GM12873 (cell line): ENCODE data around the gene C13orf42.

Experiments
- TF ChIP-seq, protein P1 (sequence below): IDR thresholded peaks from 2 replicates; pipeline ENCODE4 v1.5.1; 2012; ENCODE audit warnings: low read depth, mild to moderate bottlenecking, moderate library complexity, low read length, control low read depth; ENCODE audit not compliant: insufficient read depth; ENCODE audit errors: missing control alignments

C13orf42 gene

DNA sequence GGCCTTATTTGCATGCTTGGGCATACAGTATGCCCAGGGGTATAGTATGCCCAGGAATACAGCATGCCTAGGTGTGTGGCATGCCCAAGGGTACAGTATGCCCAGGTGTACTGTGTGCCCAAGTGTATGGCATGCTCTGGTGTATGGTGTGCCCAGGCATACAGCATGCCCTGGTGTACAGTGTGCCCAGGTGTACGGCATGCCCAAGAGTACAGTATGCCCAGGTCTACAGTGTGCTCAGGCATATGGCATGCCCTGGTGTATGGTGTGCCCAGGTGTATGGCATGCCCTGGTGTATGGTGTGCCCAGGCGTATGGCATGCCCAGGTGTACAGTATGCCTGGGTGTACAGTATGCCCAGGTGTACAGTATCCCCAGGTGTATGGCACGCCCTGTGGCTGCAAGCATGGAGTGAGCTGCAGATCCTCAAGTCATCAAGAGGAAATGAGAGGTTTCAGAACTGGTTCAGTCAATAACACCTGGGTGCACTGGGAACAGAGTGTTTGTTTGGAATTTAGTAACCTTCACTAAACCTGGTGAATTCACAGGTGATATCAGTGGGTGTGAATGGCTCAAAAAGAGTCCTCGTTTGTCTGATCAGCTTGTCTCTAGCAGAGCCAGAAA is 7.8 kb upstream of the C13orf42 start:
- TF ChIP-seq, protein P1, sequence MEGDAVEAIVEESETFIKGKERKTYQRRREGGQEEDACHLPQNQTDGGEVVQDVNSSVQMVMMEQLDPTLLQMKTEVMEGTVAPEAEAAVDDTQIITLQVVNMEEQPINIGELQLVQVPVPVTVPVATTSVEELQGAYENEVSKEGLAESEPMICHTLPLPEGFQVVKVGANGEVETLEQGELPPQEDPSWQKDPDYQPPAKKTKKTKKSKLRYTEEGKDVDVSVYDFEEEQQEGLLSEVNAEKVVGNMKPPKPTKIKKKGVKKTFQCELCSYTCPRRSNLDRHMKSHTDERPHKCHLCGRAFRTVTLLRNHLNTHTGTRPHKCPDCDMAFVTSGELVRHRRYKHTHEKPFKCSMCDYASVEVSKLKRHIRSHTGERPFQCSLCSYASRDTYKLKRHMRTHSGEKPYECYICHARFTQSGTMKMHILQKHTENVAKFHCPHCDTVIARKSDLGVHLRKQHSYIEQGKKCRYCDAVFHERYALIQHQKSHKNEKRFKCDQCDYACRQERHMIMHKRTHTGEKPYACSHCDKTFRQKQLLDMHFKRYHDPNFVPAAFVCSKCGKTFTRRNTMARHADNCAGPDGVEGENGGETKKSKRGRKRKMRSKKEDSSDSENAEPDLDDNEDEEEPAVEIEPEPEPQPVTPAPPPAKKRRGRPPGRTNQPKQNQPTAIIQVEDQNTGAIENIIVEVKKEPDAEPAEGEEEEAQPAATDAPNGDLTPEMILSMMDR = no peak

DNA sequence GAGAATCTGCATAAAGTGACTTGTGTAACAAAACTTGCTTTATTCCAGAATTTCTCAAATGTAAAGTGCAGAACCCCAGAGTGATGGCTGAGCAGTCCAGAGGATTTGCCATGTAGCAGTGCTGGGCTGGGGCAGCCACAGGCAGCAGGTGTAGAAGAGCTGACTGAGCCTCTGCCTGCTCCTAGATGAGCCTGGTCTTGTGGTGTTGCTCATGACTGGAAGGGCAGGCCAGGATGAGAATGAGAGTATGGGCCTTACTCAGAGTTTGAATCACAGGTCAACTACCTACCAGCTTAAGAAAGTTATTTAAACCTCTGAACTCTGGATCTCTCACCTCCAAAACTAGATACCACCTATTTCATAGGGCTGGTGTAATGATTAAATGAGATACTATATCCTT is 2.9 kb upstream of the C13orf42 start:
- TF ChIP-seq, protein P1 = no peak

DNA sequence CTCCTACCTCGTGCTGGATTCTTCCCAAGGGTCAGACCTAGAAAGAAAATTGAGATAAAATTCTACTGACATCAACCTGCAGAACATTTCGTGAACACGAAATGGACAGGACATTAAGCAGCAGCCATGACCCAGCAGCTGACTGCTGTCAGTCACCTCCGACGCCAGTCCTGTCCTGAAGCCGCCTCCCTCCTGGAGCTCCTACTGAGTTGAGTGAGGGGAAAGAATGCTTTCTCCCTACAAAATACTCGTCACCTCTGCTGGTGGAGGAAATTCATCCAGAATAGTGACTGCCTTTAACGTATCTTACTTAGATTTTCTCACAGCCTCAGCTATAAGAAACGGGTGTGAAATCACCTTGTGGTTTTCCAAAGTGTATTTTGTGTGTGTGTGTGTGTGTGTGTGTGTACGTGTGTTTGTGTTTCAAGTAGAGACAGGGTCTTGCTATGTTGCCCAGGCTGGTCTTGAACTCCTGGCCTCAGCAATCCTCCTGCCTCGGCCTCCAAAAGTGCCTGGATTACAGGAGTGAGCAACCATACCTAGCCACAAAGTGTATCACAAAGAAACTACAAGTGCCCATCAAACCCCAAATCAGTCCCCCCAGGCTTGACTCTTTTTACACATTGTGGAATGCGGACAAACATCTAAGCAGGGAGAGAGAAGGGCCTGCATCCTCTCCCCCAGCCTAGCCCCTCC is 2.3 kb upstream of the C13orf42 start:
- TF ChIP-seq, protein P1 = no peak

DNA sequence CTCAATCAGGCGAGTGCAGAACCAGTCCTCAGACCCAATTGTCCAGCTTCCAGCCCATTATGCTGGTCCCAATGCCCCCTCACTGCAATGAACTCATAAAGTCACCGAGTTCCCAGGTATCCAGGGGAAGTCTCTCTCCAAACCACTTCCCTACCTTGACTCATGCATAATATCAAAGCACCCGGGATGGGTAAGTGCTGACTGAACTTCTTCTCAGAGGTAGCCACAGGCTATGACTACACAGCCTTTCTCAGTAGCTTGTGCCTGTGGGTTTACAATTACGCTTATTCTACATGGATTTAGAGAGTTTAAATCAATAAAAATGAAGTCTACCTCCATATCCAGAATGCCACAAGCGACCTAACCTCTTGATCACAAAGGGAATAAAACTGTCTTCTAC is 1.7 kb upstream of the C13orf42 start:
- TF ChIP-seq, protein P1 = no peak

DNA sequence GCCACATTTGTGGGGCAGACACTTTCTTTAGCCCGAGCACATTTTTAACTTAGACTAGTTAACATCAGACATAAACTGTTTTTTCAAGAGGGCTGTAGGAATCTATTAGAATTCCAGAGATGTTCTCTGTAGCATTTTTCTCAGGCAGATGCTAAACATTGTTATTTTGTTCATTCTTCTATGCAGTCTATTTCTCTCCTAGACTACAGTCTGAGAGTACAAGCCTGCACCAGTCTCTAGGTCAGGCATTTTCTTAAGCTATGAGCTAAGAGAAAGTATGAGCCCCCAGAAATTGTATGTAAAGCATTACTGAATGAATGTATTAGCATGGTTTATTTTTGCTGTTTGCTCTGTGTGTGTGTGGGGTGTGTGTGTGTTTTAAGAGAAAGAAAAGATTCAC is 923 bp upstream of the C13orf42 start:
- TF ChIP-seq, protein P1 = no peak

DNA sequence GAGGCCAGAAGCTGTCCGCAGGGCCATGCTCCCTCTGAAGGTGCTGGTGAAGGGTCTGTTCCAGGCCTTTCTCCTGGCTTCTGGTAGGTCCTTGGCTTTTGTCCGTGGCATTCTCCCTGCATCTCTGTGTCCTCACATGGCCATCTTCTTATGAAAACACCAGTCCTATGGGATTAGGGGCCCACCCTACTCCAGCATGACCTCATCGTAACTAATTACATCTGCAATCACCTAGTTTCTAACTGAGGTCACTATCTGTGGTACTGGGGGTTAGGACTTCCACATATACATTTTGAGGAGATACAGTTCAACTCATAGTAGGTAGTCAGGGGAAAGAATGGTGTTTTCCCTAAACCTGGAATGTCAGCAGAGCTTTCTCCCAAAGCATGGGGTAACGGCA is 3.1 kb downstream of the C13orf42 start:
- TF ChIP-seq, protein P1 = no peak

DNA sequence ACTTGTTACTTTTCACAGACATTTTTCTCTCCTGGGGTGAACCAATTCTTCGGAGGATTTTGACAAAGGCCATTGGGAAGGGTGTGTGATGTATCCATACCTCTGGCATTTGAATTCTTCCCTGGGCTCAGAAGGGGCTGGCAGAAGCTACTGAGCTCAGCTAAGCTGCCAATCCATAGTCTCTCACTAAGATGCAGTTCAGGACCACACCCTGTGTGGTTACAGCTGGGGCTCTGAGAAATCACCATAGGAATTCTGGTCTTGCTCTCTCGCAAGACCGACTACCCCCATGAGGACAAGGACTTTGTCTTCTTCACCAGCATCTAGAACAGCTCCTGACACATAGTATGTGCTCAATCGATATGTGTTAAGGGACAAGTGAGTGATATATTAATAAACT is 6.0 kb downstream of the C13orf42 start:
- TF ChIP-seq, protein P1 = no peak
